Measurements from ENCODE around the gene CCDC97. TPM values are rescaled to one million over a fixed set of nuclear protein-coding genes. Genes with fewer than 3 reads are reported as not detected.
"Not testable (repeated sequence)": the region's sequence is repeated elsewhere in the genome, so short reads cannot be mapped to it uniquely, and the experiment has no call there.

Gene CCDC97
- total and polyA plus RNA-seq, 7 donors: 8.7 to 23.1 (median 11.3) TPM

- Histone ChIP-seq H3K36me3 (peaks cover 3 to 87% (median 22%) of the 10 kb centered on the region in 4 donors), H3K27ac (no peak overlapping the region), H3K4me1 (no peaks in the 10 kb centered on the region), H3K9me3 (no peaks in the 10 kb centered on the region), H3K4me3 (no peak overlapping the region), H3K27me3 (no peaks in the 10 kb centered on the region)
- 93 to 94% methylated on average over 5 of the region's 5 CpGs for WGBS, 2 donors
- no peak for DNase-seq
- intact Hi-C loops (cut with DNase I): no loop called here
- no peak for TF ChIP-seq CTCF (IDR thresholded peaks at IDR 0.05)
- no peak for TF ChIP-seq POLR2A (IDR thresholded peaks at IDR 0.05)
- no peak for TF ChIP-seq EP300 (IDR thresholded peaks at IDR 0.05)
- no peak for TF ChIP-seq POLR2AphosphoS5 (IDR thresholded peaks at IDR 0.05)
These were observed 30.0 kb downstream of the CCDC97 start for GRCh38 chr19:41339936-41340335.

- DNase-seq: no peak
- whole genome bisulfite sequencing, 2 donors: 65 to 73% methylated on average over 20 of the region's 20 CpGs
- intact Hi-C loops (cut with DNase I): no loop called here
- no peak for TF ChIP-seq POLR2A (IDR thresholded peaks at IDR 0.05)
- TF ChIP-seq POLR2AphosphoS5 (IDR thresholded peaks at IDR 0.05): no peak
- no peak for TF ChIP-seq CTCF (IDR thresholded peaks at IDR 0.05)
- no peak for TF ChIP-seq EP300 (IDR thresholded peaks at IDR 0.05)
- Histone ChIP-seq H3K27ac (no peak overlapping the region), H3K4me3 (no peak overlapping the region), H3K9me3 (no peaks in the 10 kb centered on the region), H3K36me3 (peaks cover 4 to 88% (median 24%) of the 10 kb centered on the region in 4 donors), H3K4me1 (no peaks in the 10 kb centered on the region), H3K27me3 (no peaks in the 10 kb centered on the region)
These were observed 31.9 kb downstream of the CCDC97 start for GRCh38 chr19:41341669-41342490.

- WGBS, 2 donors: 97 to 100% methylated on average over 2 of the region's 2 CpGs
- TF ChIP-seq POLR2A (IDR thresholded peaks at IDR 0.05) (no peak), EP300 (IDR thresholded peaks at IDR 0.05) (no peak)
- no peaks in the 10 kb centered on the region for H3K27me3 ChIP-seq
- H3K36me3 ChIP-seq: peaks cover 4 to 85% (median 27%) of the 10 kb centered on the region in 4 donors
- H3K4me1 ChIP-seq: no peaks in the 10 kb centered on the region
- H3K9me3 ChIP-seq: no peaks in the 10 kb centered on the region
- no peak overlapping the region for H3K27ac ChIP-seq
- intact Hi-C loops (cut with DNase I): no loop called here
- DNase-seq: no peak
- no peak overlapping the region for H3K4me3 ChIP-seq
These were observed 34.2 kb downstream of the CCDC97 start for GRCh38 chr19:41344162-41344561.

DNA sequence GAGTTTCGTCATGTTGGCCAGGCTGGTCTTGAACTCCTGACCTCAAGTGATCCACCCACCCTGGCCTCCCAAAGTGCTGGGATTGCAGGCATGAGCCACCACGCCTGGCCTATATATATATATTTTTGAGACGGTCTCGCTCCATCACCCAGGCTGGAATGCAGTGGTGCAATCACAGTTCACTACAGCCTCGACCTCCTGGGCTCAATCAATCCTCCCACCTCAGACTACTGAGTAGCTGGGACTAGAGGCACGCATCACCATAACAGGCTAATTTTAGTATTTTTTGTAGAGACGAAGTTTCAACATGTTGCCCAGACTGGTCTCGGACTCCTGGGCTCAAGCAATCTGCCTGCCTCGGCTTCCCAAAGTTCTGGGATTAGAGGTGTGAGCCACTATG lies 36.9 kb downstream of the CCDC97 start:
- H3K4me1 ChIP-seq: peaks cover 0 to 18% (median 12%) of the 10 kb centered on the region in 4 donors
- intact Hi-C loops (cut with DNase I); H3K27me3 ChIP-seq; H3K9me3 ChIP-seq; DNase-seq; H3K4me3 ChIP-seq; H3K27ac ChIP-seq: not testable (repeated sequence)
- WGBS, 2 donors: 89 to 95% methylated on average over 9 of the region's 9 CpGs
- peaks cover 4 to 62% (median 24%) of the 10 kb centered on the region in 4 donors for H3K36me3 ChIP-seq

DNA sequence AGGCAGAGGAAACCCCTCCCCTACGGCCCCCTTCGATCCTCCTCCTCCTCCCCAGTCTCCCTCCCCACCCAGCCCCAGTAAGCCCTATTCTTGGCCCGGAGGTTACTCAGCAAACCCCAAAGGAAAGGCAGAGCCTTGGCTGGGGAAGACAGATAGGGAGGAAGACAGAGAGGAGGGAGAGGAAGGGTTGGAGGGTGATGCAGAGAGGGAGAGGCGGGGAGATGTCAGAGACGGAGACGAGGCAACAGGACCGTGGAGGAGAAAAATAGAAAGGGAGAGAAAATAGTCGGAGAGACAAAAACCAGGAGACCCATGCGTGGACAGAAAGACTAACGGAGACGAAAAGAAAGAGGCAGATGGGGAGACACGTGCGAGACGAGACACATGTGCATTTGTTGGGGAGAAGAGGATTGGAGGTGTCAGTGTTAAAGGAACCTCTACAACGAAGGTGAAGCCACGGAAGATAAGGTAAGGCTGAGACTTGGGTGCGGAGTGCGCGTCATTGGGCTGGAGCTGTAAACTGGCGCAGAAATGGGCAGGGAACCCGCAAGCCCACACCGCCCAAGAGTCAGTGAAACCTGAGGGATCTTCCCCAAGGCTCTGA lies 40.9 kb downstream of the CCDC97 start:
- TF ChIP-seq EP300 (IDR thresholded peaks at IDR 0.05) (no peak), POLR2AphosphoS5 (IDR thresholded peaks at IDR 0.05) (no peak), CTCF (IDR thresholded peaks at IDR 0.05) (no peak), POLR2A (IDR thresholded peaks at IDR 0.05) (no peak)

More for the DNA sequence above, 40.9 kb downstream of the CCDC97 start:
- no peaks in the 10 kb centered on the region for H3K27me3 ChIP-seq
- H3K4me3 ChIP-seq: peak overlapping the region; percentile 74 to 85 (median 77)
- DNase-seq: no peak
- H3K4me1 ChIP-seq: peaks cover 0 to 34% (median 24%) of the 10 kb centered on the region in 4 donors
- no peaks in the 10 kb centered on the region for H3K9me3 ChIP-seq
- 2 to 3% methylated on average over 22 of the region's 22 CpGs for WGBS, 2 donors
- H3K27ac ChIP-seq: peak overlapping the region; percentile 87 to 95 (median 94)
- intact Hi-C loops (cut with DNase I): loop anchor here (5.0 kb wide), 2 partner anchors 39 to 89 kb away; partner anchors contain the start of genes CCDC97 and HNRNPUL1
- H3K36me3 ChIP-seq: peaks cover 0 to 24% (median 8%) of the 10 kb centered on the region in 4 donors

Data from sigmoid colon (tissue), 7 donors.